HEK293T (cell line): ENCODE data around the gene ITM2B.
"Not testable (repeated sequence)": the region's sequence is repeated elsewhere in the genome, so short reads cannot be mapped to it uniquely, and the experiment has no call there.

Source experiments
- NFRKB ChIP-seq: fragments of 450-650 bp; IDR thresholded peaks from 2 replicates; pipeline ENCODE4 v1.6.1; 2016; ENCODE audit warnings: mild to moderate bottlenecking, moderate library complexity
- SUZ12 ChIP-seq: fragments of 450-650 bp; IDR thresholded peaks from 2 replicates; pipeline ENCODE4 v1.6.1; 2016; ENCODE audit warnings: mild to moderate bottlenecking

- not testable (repeated sequence) for TF ChIP-seq SUZ12, NFRKB
These were observed 17.3 kb upstream of the ITM2B start for GRCh38 chr13:48215511-48216203.
